Natural killer cell (primary cell): ENCODE results near the gene LSM4. TPM values are rescaled to one million over a fixed set of nuclear protein-coding genes. Genes with fewer than 3 reads are reported as not detected.

ENCODE experiments used
- ATAC-seq, 3 donors: fragments of 150-1000 bp in 2 of 3; fragments of 200-7000 bp in 1 of 3; cut with Tn5 transposase; 1 replicate in 1 of 3; 2 replicates in 2 of 3; pipeline ENCODE4 v1.10.0; 2021; ENCODE audit warnings: mild to moderate bottlenecking in 2 of 3, moderate library complexity in 2 of 3
- DNase-seq, 2 donors: peaks; one replicate each; pipeline versions ENCODE4 v3.0.0 to v3.0.0-alpha.2; 2013 to 2021; ENCODE audit warnings: mixed read lengths in 1 of 2
- H3K27ac ChIP-seq: one replicate; pipeline ENCODE4 v1.5.1; 2013; ENCODE audit warnings: mild to moderate bottlenecking, low read length
- H3K27me3 ChIP-seq: one replicate; pipeline ENCODE4 v1.6.1; 2013; ENCODE audit warnings: low read length; ENCODE audit not compliant: control insufficient read depth, insufficient read depth
- H3K36me3 ChIP-seq: one replicate; pipeline ENCODE4 v1.6.1; 2013; ENCODE audit warnings: low read length; ENCODE audit not compliant: control insufficient read depth, insufficient read depth
- H3K4me1 ChIP-seq: one replicate; pipeline ENCODE4 v1.6.1; 2013; ENCODE audit warnings: low read length; ENCODE audit not compliant: control insufficient read depth, insufficient read depth
- H3K4me3 ChIP-seq: one replicate; pipeline ENCODE4 v1.5.1; 2013; ENCODE audit warnings: low read length
- H3K9me3 ChIP-seq: one replicate; pipeline ENCODE4 v1.6.1; 2013; ENCODE audit warnings: low read length; ENCODE audit not compliant: control insufficient read depth, insufficient read depth
- H3K27ac Mint-ChIP-seq, 2 donors: one replicate each; pipeline ENCODE4 v1.8.0; 2022; ENCODE audit warnings: mild to moderate bottlenecking in 2 of 2, mixed read lengths in 2 of 2, moderate library complexity in 1 of 2
- H3K27me3 Mint-ChIP-seq, 2 donors: one replicate each; pipeline ENCODE4 v1.8.0; 2022; ENCODE audit warnings: low read depth in 2 of 2, mixed read lengths in 2 of 2
- H3K36me3 Mint-ChIP-seq: one replicate; pipeline ENCODE4 v1.8.0; 2022; ENCODE audit warnings: mixed read lengths
- H3K4me1 Mint-ChIP-seq, 2 donors: one replicate each; pipeline ENCODE4 v1.8.0; 2022; ENCODE audit warnings: mixed read lengths in 2 of 2
- H3K4me3 Mint-ChIP-seq: one replicate; pipeline ENCODE4 v1.8.0; 2022; ENCODE audit warnings: mild to moderate bottlenecking, moderate library complexity, mixed read lengths
- H3K9me3 Mint-ChIP-seq, 2 donors: one replicate each; pipeline ENCODE4 v1.8.0; 2022; ENCODE audit warnings: mixed read lengths in 2 of 2
- WGBS: methylation state at CpG from one replicate; pipeline ENCODE4 v1.1.7; 2013; ENCODE audit warnings: missing lambda C conversion rate; ENCODE audit not compliant: insufficient coverage; 5-methylcytosine and 5-hydroxymethylcytosine counted together
- intact Hi-C: fragments of 100-400 bp; cut with micrococcal nuclease; formaldehyde crosslinking; loops from one replicate; pipeline ENCODE4 v1.14.2; 2022
- total RNA-seq, 4 donors: library from RNA; stranded (reverse); fragments of 120-200 nt in 1 of 4; gene quantifications; one replicate each; pipeline versions ENCODE4 v1.2.3 to v1.2.4, GENCODE V29; 2013 to 2022
- TF ChIP-seq, protein P1 (sequence below): fragments of 200-600 bp; IDR thresholded peaks from one replicate; pipeline ENCODE4 v1.8.0; 2022; ENCODE audit warnings: antibody characterized with exemption

LSM4 gene
- total RNA-seq, 3 donors from 2014 or later (not counting 1 experiment from before 2014, with no cell fraction given): 42.4 to 60.8 (median 44.8) TPM

DNA sequence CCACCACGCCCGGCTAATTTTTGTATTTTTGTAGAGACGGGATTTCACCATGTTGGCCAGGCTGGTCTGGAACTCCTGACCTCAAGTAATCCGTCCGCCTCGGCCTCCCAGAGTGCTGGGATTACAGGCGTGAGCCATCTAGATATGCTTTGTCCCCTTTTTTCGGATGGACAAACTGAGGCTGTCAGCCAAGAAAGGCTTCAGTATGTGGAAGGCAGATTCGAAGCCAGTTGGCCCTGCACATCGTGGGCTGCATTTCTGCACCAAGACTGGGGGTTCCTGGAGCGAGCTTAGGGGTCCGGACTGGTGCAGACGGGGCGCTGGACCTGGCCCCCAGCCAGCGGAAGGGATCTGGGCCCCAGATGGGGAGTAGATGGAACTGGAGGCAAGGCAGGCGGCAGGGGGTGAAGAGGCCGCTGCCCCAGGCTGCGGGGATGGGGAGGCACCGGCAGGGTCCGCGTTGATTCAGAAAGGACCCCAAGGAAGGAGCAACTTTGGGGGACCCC is 31.8 kb downstream of the LSM4 start:
- Mint-ChIP-seq H3K36me3 (no peaks in the 10 kb centered on the region), H3K4me1 (peaks cover 44 to 57% of the 10 kb centered on the region in 2 donors), H3K9me3 (no peaks in the 10 kb centered on the region), H3K4me3 (peak overlapping the region; percentile 82), H3K27ac (peak overlapping the region; percentile 89), H3K27me3 (no peaks in the 10 kb centered on the region)
- Histone ChIP-seq H3K36me3 (no peaks in the 10 kb centered on the region), H3K4me3 (peak overlapping the region; percentile 71), H3K27ac (peak overlapping the region; percentile 99), H3K9me3 (no peaks in the 10 kb centered on the region), H3K4me1 (peaks cover 67% of the 10 kb centered on the region), H3K27me3 (no peaks in the 10 kb centered on the region)
- DNase-seq: peak in 1 of 2 donors; percentile 58
- intact Hi-C loops: no loop called here
- TF ChIP-seq, protein P1, sequence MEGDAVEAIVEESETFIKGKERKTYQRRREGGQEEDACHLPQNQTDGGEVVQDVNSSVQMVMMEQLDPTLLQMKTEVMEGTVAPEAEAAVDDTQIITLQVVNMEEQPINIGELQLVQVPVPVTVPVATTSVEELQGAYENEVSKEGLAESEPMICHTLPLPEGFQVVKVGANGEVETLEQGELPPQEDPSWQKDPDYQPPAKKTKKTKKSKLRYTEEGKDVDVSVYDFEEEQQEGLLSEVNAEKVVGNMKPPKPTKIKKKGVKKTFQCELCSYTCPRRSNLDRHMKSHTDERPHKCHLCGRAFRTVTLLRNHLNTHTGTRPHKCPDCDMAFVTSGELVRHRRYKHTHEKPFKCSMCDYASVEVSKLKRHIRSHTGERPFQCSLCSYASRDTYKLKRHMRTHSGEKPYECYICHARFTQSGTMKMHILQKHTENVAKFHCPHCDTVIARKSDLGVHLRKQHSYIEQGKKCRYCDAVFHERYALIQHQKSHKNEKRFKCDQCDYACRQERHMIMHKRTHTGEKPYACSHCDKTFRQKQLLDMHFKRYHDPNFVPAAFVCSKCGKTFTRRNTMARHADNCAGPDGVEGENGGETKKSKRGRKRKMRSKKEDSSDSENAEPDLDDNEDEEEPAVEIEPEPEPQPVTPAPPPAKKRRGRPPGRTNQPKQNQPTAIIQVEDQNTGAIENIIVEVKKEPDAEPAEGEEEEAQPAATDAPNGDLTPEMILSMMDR: no peak
- 27% methylated on average over 21 of the region's 21 CpGs for WGBS
- no peak for ATAC-seq

DNA sequence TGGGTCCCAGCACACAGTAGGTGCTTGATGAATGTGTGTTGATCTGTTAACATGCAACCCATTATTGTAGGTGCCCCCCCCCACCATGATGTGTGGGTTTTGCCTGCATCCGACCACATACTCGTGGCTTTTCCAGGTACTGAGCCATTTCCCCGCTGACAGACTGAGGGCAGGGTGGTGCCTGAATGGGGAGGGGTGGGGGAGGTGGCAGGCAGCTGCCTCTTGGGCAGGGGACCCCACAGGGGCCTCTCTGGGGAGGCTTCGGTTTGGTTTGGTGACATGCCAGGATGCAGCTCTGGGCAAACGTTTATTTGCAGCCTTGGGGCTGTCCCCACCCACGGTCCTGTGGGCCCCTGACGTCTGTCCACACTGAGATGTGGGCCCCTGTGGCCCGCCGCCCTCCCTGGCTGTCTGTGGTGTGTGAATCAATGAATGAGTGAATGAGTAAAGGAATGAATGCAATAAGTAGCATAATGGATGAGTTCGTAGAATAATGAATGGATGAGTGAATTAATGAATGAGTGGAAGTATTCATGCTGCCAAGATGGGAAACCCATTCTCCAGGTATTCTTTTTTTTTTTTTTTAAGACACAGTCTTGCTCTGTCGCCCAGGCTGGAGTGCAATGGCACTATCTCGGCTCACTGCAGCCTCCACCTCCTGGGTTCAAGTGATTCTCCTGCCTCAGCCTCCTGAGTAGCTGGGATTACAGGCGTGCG is 32.4 kb downstream of the LSM4 start:
- H3K4me3 ChIP-seq: no peak overlapping the region
- Mint-ChIP-seq H3K4me3 (peak overlapping the region; percentile 82), H3K4me1 (peaks cover 47 to 58% of the 10 kb centered on the region in 2 donors), H3K27ac (peak overlapping the region; percentile 89), H3K9me3 (no peaks in the 10 kb centered on the region), H3K27me3 (no peaks in the 10 kb centered on the region), H3K36me3 (no peaks in the 10 kb centered on the region)
- H3K9me3 ChIP-seq: no peaks in the 10 kb centered on the region
- ATAC-seq: peak; percentile 50 to 72 (median 72)
- H3K36me3 ChIP-seq: no peaks in the 10 kb centered on the region
- intact Hi-C loops: loop anchor here (1.0 kb wide), 3 partner anchors 9 to 33 kb away; partner anchors contain the start of genes JUND and LSM4
- no peaks in the 10 kb centered on the region for H3K27me3 ChIP-seq
- TF ChIP-seq, protein P1: no peak
- peak overlapping the region; percentile 99 for H3K27ac ChIP-seq
- DNase-seq: peak; percentile 76 to 91
- WGBS: 17% methylated on average over 14 of the region's 14 CpGs
- H3K4me1 ChIP-seq: peaks cover 67% of the 10 kb centered on the region

DNA sequence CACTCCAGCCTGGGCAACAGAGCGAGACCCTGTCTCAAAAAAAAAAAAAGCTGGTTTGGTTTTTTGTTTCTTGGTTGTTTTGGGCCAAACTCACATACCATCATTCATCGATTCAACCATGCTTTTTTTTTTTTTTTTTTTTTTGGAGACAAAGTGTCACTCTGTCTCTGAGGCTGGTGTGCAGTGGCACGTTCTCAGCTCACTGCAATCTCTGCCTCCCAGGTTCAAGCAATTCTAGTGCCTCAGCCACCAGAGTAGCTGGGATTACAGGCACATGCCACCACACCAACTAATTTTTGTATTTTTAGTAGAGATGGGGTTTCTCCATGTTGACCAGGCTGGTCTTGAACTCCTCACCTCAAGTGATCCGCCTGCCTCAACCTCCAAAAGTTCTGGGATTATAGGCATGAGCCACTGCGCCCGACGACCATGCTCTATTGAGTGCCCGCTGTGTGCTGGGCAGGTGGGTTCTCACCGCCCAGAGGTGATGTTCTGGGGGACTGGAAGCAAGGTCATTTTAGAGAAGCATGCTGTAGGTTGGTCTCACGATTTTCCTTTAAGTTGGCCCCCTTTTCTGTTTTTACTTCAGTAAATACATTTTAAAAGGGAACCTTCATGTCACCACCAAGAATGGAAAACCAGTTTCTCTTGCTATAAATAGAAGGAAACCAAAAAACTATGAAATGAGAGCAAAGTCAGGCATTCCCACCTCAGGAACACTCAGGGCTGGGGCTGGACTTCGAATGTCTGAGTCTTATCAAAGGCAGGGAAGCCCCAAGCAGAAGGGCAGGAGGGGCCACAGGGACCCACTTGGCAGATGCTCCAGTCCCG is 33.2 kb downstream of the LSM4 start:
- peak overlapping the region; percentile 77 for H3K4me3 Mint-ChIP-seq
- no peaks in the 10 kb centered on the region for H3K9me3 ChIP-seq
- 42% methylated on average over 9 of the region's 12 CpGs for WGBS
- H3K4me1 ChIP-seq: peaks cover 66% of the 10 kb centered on the region
- peaks cover 50 to 60% of the 10 kb centered on the region in 2 donors for H3K4me1 Mint-ChIP-seq
- no peaks in the 10 kb centered on the region for H3K27me3 ChIP-seq
- intact Hi-C loops: loop anchor here (1.0 kb wide), 3 partner anchors 8 to 34 kb away; partner anchors contain the start of genes JUND and LSM4
- DNase-seq (peak in 1 of 2 donors; percentile 38), ATAC-seq (no peak)
- H3K27me3 Mint-ChIP-seq: no peaks in the 10 kb centered on the region
- peak overlapping the region; percentile 89 for H3K27ac Mint-ChIP-seq
- TF ChIP-seq, protein P1: no peak
- H3K36me3 ChIP-seq: no peaks in the 10 kb centered on the region
- no peak overlapping the region for H3K4me3 ChIP-seq
- H3K9me3 Mint-ChIP-seq: no peaks in the 10 kb centered on the region
- H3K27ac ChIP-seq: peak overlapping the region; percentile 99
- no peaks in the 10 kb centered on the region for H3K36me3 Mint-ChIP-seq
